Stimulated activated effector memory CD8-positive, alpha-beta T cell treated with anti-CD3 and anti-CD28 coated beads, Interleukin-12 subunit alpha, Interleukin-12 subunit beta, amount 100 ng/mL, for 72 hours (primary cell): ENCODE measurements around the gene FOXO1.

Source experiments
- ATAC-seq: fragments of 150-1000 bp; cut with Tn5 transposase; 2 replicates; pipeline ENCODE4 v1.10.0; 2021
- DNase-seq, 2 donors: peaks; one replicate each; pipeline ENCODE4 v3.0.0; 2021 to 2022; ENCODE audit warnings: low spot score in 2 of 2
- H3K27ac Mint-ChIP-seq: one replicate; pipeline ENCODE4 v1.8.0; 2022; ENCODE audit warnings: mild to moderate bottlenecking, mixed read lengths
- H3K36me3 Mint-ChIP-seq: one replicate; pipeline ENCODE4 v1.8.0; 2022; ENCODE audit warnings: mild to moderate bottlenecking, mixed read lengths
- H3K4me1 Mint-ChIP-seq: one replicate; pipeline ENCODE4 v1.8.0; 2022; ENCODE audit warnings: mixed read lengths
- H3K4me3 Mint-ChIP-seq: one replicate; pipeline ENCODE4 v1.8.0; 2022; ENCODE audit warnings: mild to moderate bottlenecking, mixed read lengths
- H3K9me3 Mint-ChIP-seq: one replicate; pipeline ENCODE4 v1.8.0; 2022; ENCODE audit warnings: mixed read lengths

Gene FOXO1

GRCh38 chr13:40632915-40633314 lies 33.5 kb downstream of the FOXO1 start:
- H3K36me3 Mint-ChIP-seq, result peaks cover 18% of the 10 kb centered on the region
- H3K4me3 Mint-ChIP-seq, result no peak overlapping the region
- H3K27ac Mint-ChIP-seq, result no peak overlapping the region
- H3K9me3 Mint-ChIP-seq, result no peaks in the 10 kb centered on the region
- DNase-seq (no peak), ATAC-seq (no peak)
- peaks cover 62% of the 10 kb centered on the region for H3K4me1 Mint-ChIP-seq

- Mint-ChIP-seq H3K36me3 (peaks cover 27% of the 10 kb centered on the region), H3K4me3 (peak overlapping the region; percentile 0), H3K9me3 (no peaks in the 10 kb centered on the region), H3K27ac (no peak overlapping the region), H3K4me1 (peaks cover 59% of the 10 kb centered on the region)
- ATAC-seq (no peak), DNase-seq (no peak)
These were observed 34.8 kb downstream of the FOXO1 start for GRCh38 chr13:40631605-40632004.

GRCh38 chr13:40629678-40630384 lies 36.6 kb downstream of the FOXO1 start:
- Mint-ChIP-seq H3K27ac (peak overlapping the region; percentile 45), H3K4me1 (peaks cover 52% of the 10 kb centered on the region), H3K4me3 (no peak overlapping the region), H3K36me3 (peaks cover 27% of the 10 kb centered on the region), H3K9me3 (no peaks in the 10 kb centered on the region)
- DNase-seq (no peak), ATAC-seq (peak; percentile 58)

GRCh38 chr13:40626977-40627376 lies 39.5 kb downstream of the FOXO1 start:
- no peak for ATAC-seq
- Mint-ChIP-seq H3K9me3 (no peaks in the 10 kb centered on the region), H3K36me3 (peaks cover 18% of the 10 kb centered on the region), H3K4me1 (peaks cover 62% of the 10 kb centered on the region), H3K4me3 (no peak overlapping the region), H3K27ac (peak overlapping the region; percentile 42)
- DNase-seq, result no peak

- no peak overlapping the region for H3K4me3 Mint-ChIP-seq
- H3K27ac Mint-ChIP-seq, result peak overlapping the region; percentile 42
These were observed 39.9 kb downstream of the FOXO1 start for GRCh38 chr13:40626561-40626960.

GRCh38 chr13:40624986-40625385 lies 41.5 kb downstream of the FOXO1 start:
- no peak overlapping the region for H3K4me3 Mint-ChIP-seq
- H3K4me1 Mint-ChIP-seq, result peaks cover 55% of the 10 kb centered on the region
- H3K36me3 Mint-ChIP-seq, result peaks cover 27% of the 10 kb centered on the region
- DNase-seq (no peak), ATAC-seq (no peak)
- no peak overlapping the region for H3K27ac Mint-ChIP-seq
- no peaks in the 10 kb centered on the region for H3K9me3 Mint-ChIP-seq

More at GRCh38 chr13:40626561-40626960, 39.9 kb downstream of the FOXO1 start:
- Mint-ChIP-seq H3K36me3 (peaks cover 18% of the 10 kb centered on the region), H3K9me3 (no peaks in the 10 kb centered on the region), H3K4me1 (peaks cover 60% of the 10 kb centered on the region)
- DNase-seq, result no peak
- ATAC-seq, result no peak

- ATAC-seq, result peak; percentile 95
These were observed 42.1 kb downstream of the FOXO1 start for GRCh38 chr13:40624383-40624782.

GRCh38 chr13:40622761-40623160 lies 43.7 kb downstream of the FOXO1 start:
- H3K4me1 Mint-ChIP-seq, result peaks cover 62% of the 10 kb centered on the region
- H3K27ac Mint-ChIP-seq, result peak overlapping the region; percentile 40
- H3K9me3 Mint-ChIP-seq, result no peaks in the 10 kb centered on the region
- peaks cover 17% of the 10 kb centered on the region for H3K36me3 Mint-ChIP-seq
- ATAC-seq, result no peak
- no peak for DNase-seq
- H3K4me3 Mint-ChIP-seq, result no peak overlapping the region

More at GRCh38 chr13:40624383-40624782, 42.1 kb downstream of the FOXO1 start:
- Mint-ChIP-seq H3K9me3 (no peaks in the 10 kb centered on the region), H3K27ac (no peak overlapping the region), H3K4me3 (no peak overlapping the region), H3K4me1 (peaks cover 58% of the 10 kb centered on the region), H3K36me3 (peaks cover 27% of the 10 kb centered on the region)
- DNase-seq, result peak in 1 of 2 donors; percentile 54

- Mint-ChIP-seq H3K9me3 (no peaks in the 10 kb centered on the region), H3K36me3 (peaks cover 12% of the 10 kb centered on the region), H3K27ac (peak overlapping the region; percentile 40), H3K4me1 (peaks cover 65% of the 10 kb centered on the region), H3K4me3 (no peak overlapping the region)
- DNase-seq (no peak), ATAC-seq (no peak)
These were observed 44.2 kb downstream of the FOXO1 start for GRCh38 chr13:40622246-40622645.

GRCh38 chr13:40619479-40619814 lies 47.0 kb downstream of the FOXO1 start:
- ATAC-seq, result no peak
- Mint-ChIP-seq H3K9me3 (no peaks in the 10 kb centered on the region), H3K27ac (peak overlapping the region; percentile 46), H3K36me3 (peaks cover 9% of the 10 kb centered on the region), H3K4me3 (no peak overlapping the region), H3K4me1 (peaks cover 78% of the 10 kb centered on the region)
- DNase-seq, result peak in 1 of 2 donors; percentile 39

GRCh38 chr13:40618581-40619478 lies 47.6 kb downstream of the FOXO1 start:
- peaks cover 9% of the 10 kb centered on the region for H3K36me3 Mint-ChIP-seq
- DNase-seq (peak in 1 of 2 donors; percentile 28), ATAC-seq (no peak)
- no peak overlapping the region for H3K4me3 Mint-ChIP-seq
- H3K9me3 Mint-ChIP-seq, result no peaks in the 10 kb centered on the region
- H3K4me1 Mint-ChIP-seq, result peaks cover 81% of the 10 kb centered on the region
- peak overlapping the region; percentile 46 for H3K27ac Mint-ChIP-seq

- peak in 1 of 2 donors; percentile 43 for DNase-seq
- Mint-ChIP-seq H3K27ac (peak overlapping the region; percentile 59), H3K4me3 (no peak overlapping the region), H3K9me3 (no peaks in the 10 kb centered on the region), H3K4me1 (peaks cover 85% of the 10 kb centered on the region), H3K36me3 (peaks cover 17% of the 10 kb centered on the region)
- no peak for ATAC-seq
These were observed 48.6 kb downstream of the FOXO1 start for GRCh38 chr13:40617801-40618356.

- Mint-ChIP-seq H3K36me3 (peaks cover 13% of the 10 kb centered on the region), H3K27ac (peak overlapping the region; percentile 95), H3K4me3 (peak overlapping the region; percentile 48), H3K9me3 (no peaks in the 10 kb centered on the region), H3K4me1 (peaks cover 90% of the 10 kb centered on the region)
- ATAC-seq, result no peak
- peak in 1 of 2 donors; percentile 45 for DNase-seq
These were observed 50.8 kb downstream of the FOXO1 start for GRCh38 chr13:40615619-40616018.

- Mint-ChIP-seq H3K4me1 (peaks cover 79% of the 10 kb centered on the region), H3K4me3 (peak overlapping the region; percentile 74), H3K9me3 (no peaks in the 10 kb centered on the region), H3K36me3 (peaks cover 9% of the 10 kb centered on the region), H3K27ac (peak overlapping the region; percentile 95)
- ATAC-seq (no peak), DNase-seq (peak in 1 of 2 donors; percentile 44)
These were observed 52.5 kb downstream of the FOXO1 start for GRCh38 chr13:40613914-40614313.

GRCh38 chr13:40613192-40613818 lies 53.1 kb downstream of the FOXO1 start:
- DNase-seq (peak; percentile 14 to 67), ATAC-seq (peak; percentile 92)
- no peaks in the 10 kb centered on the region for H3K9me3 Mint-ChIP-seq
- peak overlapping the region; percentile 95 for H3K27ac Mint-ChIP-seq
- peaks cover 9% of the 10 kb centered on the region for H3K36me3 Mint-ChIP-seq
- peak overlapping the region; percentile 74 for H3K4me3 Mint-ChIP-seq
- peaks cover 74% of the 10 kb centered on the region for H3K4me1 Mint-ChIP-seq
